WTC11 (cell line): ENCODE measurements around the gene FASTK. TPM values are rescaled to one million over a fixed set of nuclear protein-coding genes. Genes with fewer than 3 reads are reported as not detected.

Source experiments
- ATAC-seq: fragments of 200-7000 bp; cut with Tn5 transposase; 2 replicates; pipeline ENCODE4 v1.10.0; 2021; ENCODE audit warnings: mild to moderate bottlenecking, moderate library complexity
- CTCF ChIA-PET: fragments of 300-600 bp; sonication (Branson Sonifier 250); formaldehyde crosslinking; loops from one replicate; lab custom pipeline; 2021; ENCODE audit warnings: antibody characterized with exemption; lab: Charles Lee
- POLR2A ChIA-PET: fragments of 350-600 bp; sonication (Branson Sonifier 250); formaldehyde crosslinking; loops from one replicate; lab custom pipeline; 2021; ENCODE audit warnings: antibody characterized with exemption; lab: Charles Lee
- DNase-seq: peaks from one replicate; pipeline ENCODE4 v3.0.0; 2021; ENCODE audit warnings: low spot score
- H3K27ac Mint-ChIP-seq: 2 replicates; pipeline ENCODE4 v1.8.0; 2021; ENCODE audit warnings: mixed read lengths
- H3K27me3 Mint-ChIP-seq: 2 replicates; pipeline ENCODE4 v1.8.0; 2021; ENCODE audit warnings: low read depth, mild to moderate bottlenecking, moderate library complexity, mixed read lengths
- H3K36me3 Mint-ChIP-seq: 2 replicates; pipeline ENCODE4 v1.8.0; 2021; ENCODE audit warnings: mixed read lengths
- H3K4me1 Mint-ChIP-seq: 2 replicates; pipeline ENCODE4 v1.8.0; 2022; ENCODE audit warnings: mixed read lengths
- H3K4me3 Mint-ChIP-seq: 2 replicates; pipeline ENCODE4 v1.8.0; 2021; ENCODE audit warnings: mild to moderate bottlenecking, moderate library complexity, mixed read lengths
- H3K9me3 Mint-ChIP-seq: 2 replicates; pipeline ENCODE4 v1.8.0; 2021; ENCODE audit warnings: mixed read lengths
- ARID4B ChIP-seq: sonication (generic); formaldehyde crosslinking; IDR thresholded peaks from 2 replicates; pipeline ENCODE4 v1.8.0; 2023; ENCODE audit warnings: missing genetic modification reagents, mild to moderate bottlenecking, borderline replicate concordance
- ETV6 ChIP-seq: sonication (generic); formaldehyde crosslinking; IDR thresholded peaks from 2 replicates; pipeline ENCODE4 v1.8.1; 2022; ENCODE audit warnings: mild to moderate bottlenecking, missing genetic modification reagents
- GABPB1 ChIP-seq: sonication (generic); formaldehyde crosslinking; IDR thresholded peaks from 2 replicates; pipeline ENCODE4 v1.8.1; 2023; ENCODE audit warnings: mild to moderate bottlenecking, missing genetic modification reagents
- KAT7 ChIP-seq: sonication (generic); formaldehyde crosslinking; IDR thresholded peaks from 2 replicates; pipeline ENCODE4 v1.8.1; 2023; ENCODE audit warnings: missing genetic modification reagents, mild to moderate bottlenecking, borderline replicate concordance
- MLX ChIP-seq: sonication (generic); formaldehyde crosslinking; IDR thresholded peaks from 2 replicates; pipeline ENCODE4 v1.8.1; 2023; ENCODE audit warnings: mild to moderate bottlenecking, missing genetic modification reagents, moderate library complexity
- MXD4 ChIP-seq: fragments of 250-450 bp; sonication (Bioruptor Pico); IDR thresholded peaks from 2 replicates; pipeline ENCODE4 v1.8.0; 2021; ENCODE audit warnings: mild to moderate bottlenecking, moderate library complexity, borderline replicate concordance
- NFATC4 ChIP-seq: fragments of 250-450 bp; sonication (Bioruptor Pico); IDR thresholded peaks from 2 replicates; pipeline ENCODE4 v1.9.0; 2021; ENCODE audit warnings: mild to moderate bottlenecking
- NFYB ChIP-seq: sonication (generic); formaldehyde crosslinking; conservative IDR thresholded peaks from 2 replicates; pipeline ENCODE4 v1.8.0; 2022; ENCODE audit warnings: low read depth, missing genetic modification reagents
- NR1H2 ChIP-seq: sonication (generic); formaldehyde crosslinking; IDR thresholded peaks from 2 replicates; pipeline ENCODE4 v1.9.0; 2021; ENCODE audit warnings: mild to moderate bottlenecking, moderate library complexity, missing genetic modification reagents
- OVOL2 ChIP-seq: fragments of 250-450 bp; sonication (Bioruptor Pico); IDR thresholded peaks from 2 replicates; pipeline ENCODE4 v1.9.0; 2021; ENCODE audit warnings: mild to moderate bottlenecking, borderline replicate concordance
- PRDM15 ChIP-seq: sonication (generic); formaldehyde crosslinking; IDR thresholded peaks from 2 replicates; pipeline ENCODE4 v1.8.0; 2022; ENCODE audit warnings: missing genetic modification reagents
- RORB ChIP-seq: fragments of 250-450 bp; sonication (Bioruptor Pico); IDR thresholded peaks from 2 replicates; pipeline ENCODE4 v1.9.0; 2021; ENCODE audit warnings: mild to moderate bottlenecking
- SMAD3 ChIP-seq: sonication (generic); formaldehyde crosslinking; IDR thresholded peaks from 2 replicates; pipeline ENCODE4 v1.8.0; 2022; ENCODE audit warnings: missing genetic modification reagents, mild to moderate bottlenecking, borderline replicate concordance
- SP1 ChIP-seq: sonication (generic); formaldehyde crosslinking; conservative IDR thresholded peaks from 2 replicates; pipeline ENCODE4 v1.8.1; 2022; ENCODE audit warnings: missing genetic modification reagents
- ZNF219 ChIP-seq: sonication (generic); formaldehyde crosslinking; IDR thresholded peaks from 2 replicates; pipeline ENCODE4 v1.8.0; 2023; ENCODE audit warnings: missing genetic modification reagents, mild to moderate bottlenecking, borderline replicate concordance
- ZNF263 ChIP-seq: sonication (generic); formaldehyde crosslinking; IDR thresholded peaks from 2 replicates; pipeline ENCODE4 v1.8.1; 2022; ENCODE audit warnings: low read depth, mild to moderate bottlenecking, moderate library complexity, missing genetic modification reagents
- ZNF281 ChIP-seq: sonication (generic); formaldehyde crosslinking; IDR thresholded peaks from 2 replicates; pipeline ENCODE4 v1.8.0; 2023; ENCODE audit warnings: mild to moderate bottlenecking, missing genetic modification reagents
- ZNF317 ChIP-seq: sonication (generic); formaldehyde crosslinking; IDR thresholded peaks from 2 replicates; pipeline ENCODE4 v1.8.1; 2023; ENCODE audit warnings: low read depth, mild to moderate bottlenecking, moderate library complexity, missing genetic modification reagents, borderline replicate concordance
- total RNA-seq: library from RNA; stranded (reverse); gene quantifications from 3 replicates; pipeline ENCODE4 v1.2.3, GENCODE V29; 2021

Gene FASTK
- total RNA-seq, 1 experiment from 2014 or later = 70.2 TPM

GRCh38 chr7:151118108-151119054 is 37.8 kb upstream of the FASTK start:
- TF ChIP-seq KAT7 (CRISPR knock-in tag) (no peak), ARID4B (CRISPR knock-in tag) (no peak), ZNF317 (CRISPR knock-in tag) (no peak), PRDM15 (no peak)
- no peak overlapping the region for H3K27ac Mint-ChIP-seq
- H3K4me3 Mint-ChIP-seq = no peak overlapping the region
- peaks cover 9% of the 10 kb centered on the region for H3K27me3 Mint-ChIP-seq
- ChIA-PET POLR2A (no interaction called here), CTCF (interaction anchor here (1.6 kb wide), 1 partner anchor 7 kb away, joined by 4 read pairs; no protein-coding TSS in a partner anchor)
- peaks cover 15% of the 10 kb centered on the region for H3K4me1 Mint-ChIP-seq
- peaks cover 28% of the 10 kb centered on the region for H3K36me3 Mint-ChIP-seq
- DNase-seq (no peak), ATAC-seq (no peak)
- no peaks in the 10 kb centered on the region for H3K9me3 Mint-ChIP-seq

- ATAC-seq (no peak), DNase-seq (no peak)
- CTCF ChIA-PET = no interaction called here
- Mint-ChIP-seq H3K4me1 (peaks cover 19% of the 10 kb centered on the region), H3K27me3 (peaks cover 9% of the 10 kb centered on the region), H3K9me3 (no peaks in the 10 kb centered on the region), H3K36me3 (peaks cover 28% of the 10 kb centered on the region), H3K4me3 (no peak overlapping the region), H3K27ac (no peak overlapping the region)
- POLR2A ChIA-PET = no interaction called here
- TF ChIP-seq GABPB1 (CRISPR knock-in tag) = no peak
- no peak for TF ChIP-seq ZNF281
- TF ChIP-seq ZNF263 (CRISPR knock-in tag) = no peak
- no peak for TF ChIP-seq SP1 (CRISPR knock-in tag)
- no peak for TF ChIP-seq OVOL2 (CRISPR knock-in tag)
- no peak for TF ChIP-seq ZNF219 (CRISPR knock-in tag)
- no peak for TF ChIP-seq MXD4
- no peak for TF ChIP-seq NFATC4 (CRISPR knock-in tag)
- no peak for TF ChIP-seq ETV6 (CRISPR knock-in tag)
- no peak for TF ChIP-seq NFYB (CRISPR knock-in tag)
- no peak for TF ChIP-seq SMAD3
- TF ChIP-seq KAT7 (CRISPR knock-in tag) = no peak
- no peak for TF ChIP-seq MLX (CRISPR knock-in tag)
- TF ChIP-seq NR1H2 (CRISPR knock-in tag) = no peak
- no peak for TF ChIP-seq RORB (CRISPR knock-in tag)
Observed at GRCh38 chr7:151117565-151117964, 37.0 kb upstream of the FASTK start.
